Measurements from ENCODE around the gene SASS6.

SASS6 gene

GRCh38 chr1:100073531-100073930, 59.2 kb downstream of the SASS6 start:
- TF ChIP-seq, protein P1, sequence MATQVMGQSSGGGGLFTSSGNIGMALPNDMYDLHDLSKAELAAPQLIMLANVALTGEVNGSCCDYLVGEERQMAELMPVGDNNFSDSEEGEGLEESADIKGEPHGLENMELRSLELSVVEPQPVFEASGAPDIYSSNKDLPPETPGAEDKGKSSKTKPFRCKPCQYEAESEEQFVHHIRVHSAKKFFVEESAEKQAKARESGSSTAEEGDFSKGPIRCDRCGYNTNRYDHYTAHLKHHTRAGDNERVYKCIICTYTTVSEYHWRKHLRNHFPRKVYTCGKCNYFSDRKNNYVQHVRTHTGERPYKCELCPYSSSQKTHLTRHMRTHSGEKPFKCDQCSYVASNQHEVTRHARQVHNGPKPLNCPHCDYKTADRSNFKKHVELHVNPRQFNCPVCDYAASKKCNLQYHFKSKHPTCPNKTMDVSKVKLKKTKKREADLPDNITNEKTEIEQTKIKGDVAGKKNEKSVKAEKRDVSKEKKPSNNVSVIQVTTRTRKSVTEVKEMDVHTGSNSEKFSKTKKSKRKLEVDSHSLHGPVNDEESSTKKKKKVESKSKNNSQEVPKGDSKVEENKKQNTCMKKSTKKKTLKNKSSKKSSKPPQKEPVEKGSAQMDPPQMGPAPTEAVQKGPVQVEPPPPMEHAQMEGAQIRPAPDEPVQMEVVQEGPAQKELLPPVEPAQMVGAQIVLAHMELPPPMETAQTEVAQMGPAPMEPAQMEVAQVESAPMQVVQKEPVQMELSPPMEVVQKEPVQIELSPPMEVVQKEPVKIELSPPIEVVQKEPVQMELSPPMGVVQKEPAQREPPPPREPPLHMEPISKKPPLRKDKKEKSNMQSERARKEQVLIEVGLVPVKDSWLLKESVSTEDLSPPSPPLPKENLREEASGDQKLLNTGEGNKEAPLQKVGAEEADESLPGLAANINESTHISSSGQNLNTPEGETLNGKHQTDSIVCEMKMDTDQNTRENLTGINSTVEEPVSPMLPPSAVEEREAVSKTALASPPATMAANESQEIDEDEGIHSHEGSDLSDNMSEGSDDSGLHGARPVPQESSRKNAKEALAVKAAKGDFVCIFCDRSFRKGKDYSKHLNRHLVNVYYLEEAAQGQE (IDR thresholded peaks at IDR 0.05; ENCODE audit: low read depth): no peak
- TF ChIP-seq YY1 (IDR thresholded peaks at IDR 0.05; ENCODE audit: low read depth) (no peak), CREB1 (IDR thresholded peaks at IDR 0.05; ENCODE audit: low read depth) (no peak), USF1 (IDR thresholded peaks at IDR 0.05) (no peak)

GRCh38 chr1:100070201-100070939, 62.4 kb downstream of the SASS6 start:
- no peak for TF ChIP-seq USF1 (IDR thresholded peaks at IDR 0.05)
- TF ChIP-seq ZBTB7A (IDR thresholded peaks at IDR 0.05; ENCODE audit: low read depth): no peak
- TF ChIP-seq TEAD4 (IDR thresholded peaks at IDR 0.05): no peak
- TF ChIP-seq CREB1 (IDR thresholded peaks at IDR 0.05; ENCODE audit: low read depth): no peak

DNA sequence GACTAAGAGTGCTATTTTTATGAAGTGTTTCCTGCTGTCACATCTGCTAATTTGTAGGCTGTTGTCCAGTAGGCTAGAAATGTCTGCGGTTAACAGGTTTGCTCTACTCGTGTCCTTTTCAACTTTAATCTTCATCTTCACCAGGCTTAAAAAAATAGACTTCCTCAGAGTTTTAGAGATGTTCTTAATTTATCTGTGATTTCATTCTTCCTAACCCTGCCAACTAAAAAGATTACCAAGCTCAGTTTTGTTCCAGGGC, 66.8 kb downstream of the SASS6 start:
- TF ChIP-seq YY1 (IDR thresholded peaks at IDR 0.05; ENCODE audit: low read depth) (no peak), NFIC (IDR thresholded peaks at IDR 0.05) (no peak), EP300 (IDR thresholded peaks at IDR 0.05; ENCODE audit: borderline replicate concordance) (no peak)

DNA sequence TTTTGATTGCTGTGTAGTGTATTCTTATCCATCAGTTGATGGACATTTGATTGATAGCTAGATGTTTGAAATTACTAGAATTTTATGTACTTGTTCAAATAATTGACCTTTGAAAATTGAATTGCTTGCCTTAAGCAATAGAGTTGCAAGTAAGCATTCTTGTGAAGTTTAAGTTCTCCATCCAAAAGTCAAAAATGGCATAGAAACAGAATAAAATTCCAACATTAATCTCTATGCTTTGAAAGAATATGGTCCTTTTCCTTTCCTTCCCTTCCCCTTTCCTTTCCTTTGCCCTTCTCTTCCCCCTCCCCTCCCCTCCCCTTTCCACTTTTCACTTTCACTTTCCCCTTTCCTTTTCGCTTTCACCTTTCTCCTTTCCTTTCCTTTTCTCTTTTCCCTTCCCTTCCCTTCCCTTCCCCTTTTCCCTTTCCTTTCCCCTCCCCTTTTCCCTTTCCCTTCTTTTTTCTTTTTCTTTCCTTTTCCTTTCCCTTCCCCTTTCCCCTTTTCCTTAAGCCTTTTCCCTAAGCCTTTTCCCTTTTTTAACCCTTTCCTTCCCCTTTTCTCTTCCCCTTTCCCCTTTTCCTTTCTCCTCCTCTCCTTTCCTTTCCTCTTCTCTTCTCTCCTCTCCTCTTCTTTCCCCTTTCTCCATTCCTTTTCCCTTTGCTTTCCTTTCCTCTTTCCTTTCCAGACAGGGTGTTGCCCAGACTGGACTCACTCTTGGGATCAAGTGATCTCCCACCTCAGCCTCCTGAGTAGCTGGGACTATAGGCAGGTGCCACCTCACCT, 67.4 kb downstream of the SASS6 start:
- TF ChIP-seq, protein P1 (IDR thresholded peaks at IDR 0.05; ENCODE audit: low read depth): no peak
- TF ChIP-seq CEBPB (IDR thresholded peaks at IDR 0.05) (no peak), CREB1 (IDR thresholded peaks at IDR 0.05; ENCODE audit: low read depth) (no peak), ZBTB7A (IDR thresholded peaks at IDR 0.05; ENCODE audit: low read depth) (no peak)

- TF ChIP-seq TEAD4 (IDR thresholded peaks at IDR 0.05) (no peak), TCF12 (IDR thresholded peaks at IDR 0.05; ENCODE audit: low read depth) (no peak), YY1 (IDR thresholded peaks at IDR 0.05; ENCODE audit: low read depth) (no peak), EGR1 (IDR thresholded peaks at IDR 0.05) (no peak), ZBTB7A (IDR thresholded peaks at IDR 0.05; ENCODE audit: low read depth) (no peak), NFIC (IDR thresholded peaks at IDR 0.05) (no peak), USF1 (IDR thresholded peaks at IDR 0.05) (no peak), FOXM1 (IDR thresholded peaks at IDR 0.05; ENCODE audit: borderline replicate concordance, low read depth) (no peak), TAF1 (IDR thresholded peaks at IDR 0.05; ENCODE audit: low read depth) (no peak), CEBPB (IDR thresholded peaks at IDR 0.05) (no peak), CREB1 (IDR thresholded peaks at IDR 0.05; ENCODE audit: low read depth) (no peak), RAD21 (IDR thresholded peaks at IDR 0.05; ENCODE audit: low read depth) (no peak), EP300 (IDR thresholded peaks at IDR 0.05; ENCODE audit: borderline replicate concordance) (no peak)
- TF ChIP-seq, protein P1 (IDR thresholded peaks at IDR 0.05; ENCODE audit: low read depth): no peak
Observed at GRCh38 chr1:100061681-100062080, 71.0 kb downstream of the SASS6 start.
